ENCODE data around the gene CTNNA2. TPM values are rescaled to one million over a fixed set of nuclear protein-coding genes. Genes with fewer than 3 reads are reported as not detected.

CTNNA2 gene
- total RNA-seq, 1 donor from 2014 or later: 0.37 TPM

DNA sequence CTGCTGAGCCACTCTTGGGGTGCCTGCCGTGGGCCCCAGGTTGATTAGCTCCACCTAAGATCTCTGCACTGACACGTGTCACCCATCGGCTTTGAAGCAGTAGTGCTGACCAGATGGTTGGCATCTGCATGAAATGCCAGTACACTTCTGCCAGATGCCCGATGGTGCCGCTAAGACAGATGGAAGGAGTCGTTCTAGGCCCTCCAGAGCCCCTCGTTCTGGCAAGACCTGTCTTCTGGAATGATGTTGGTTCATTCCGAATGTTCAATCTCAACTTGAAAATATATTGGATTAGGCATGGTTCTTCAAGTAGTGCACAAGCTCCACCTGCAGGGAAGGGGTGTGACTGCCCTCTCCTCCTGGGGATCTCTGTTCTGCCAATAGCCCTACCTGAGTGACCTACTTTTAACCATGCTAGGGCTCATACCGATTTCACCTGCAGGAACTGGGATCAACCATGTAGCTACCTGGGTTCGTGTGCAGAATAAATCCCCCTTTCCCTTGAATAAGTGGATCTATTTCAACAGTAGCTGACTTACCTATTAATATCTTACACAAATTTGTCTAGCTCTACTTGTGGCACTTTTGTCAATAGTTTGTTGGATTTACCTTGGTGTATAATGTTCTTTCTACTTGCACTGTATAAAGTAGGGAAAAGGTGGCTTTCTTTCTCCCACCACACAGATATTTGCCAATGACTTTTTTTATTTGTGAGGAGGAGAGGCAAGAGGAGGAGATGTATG lies 342.6 kb downstream of the CTNNA2 start:
- no peak for DNase-seq (ENCODE audit: low spot score)

- no peak for DNase-seq (ENCODE audit: low spot score)
Measured at GRCh38 chr2:79857888-79858287, 345.0 kb downstream of the CTNNA2 start.

DNA sequence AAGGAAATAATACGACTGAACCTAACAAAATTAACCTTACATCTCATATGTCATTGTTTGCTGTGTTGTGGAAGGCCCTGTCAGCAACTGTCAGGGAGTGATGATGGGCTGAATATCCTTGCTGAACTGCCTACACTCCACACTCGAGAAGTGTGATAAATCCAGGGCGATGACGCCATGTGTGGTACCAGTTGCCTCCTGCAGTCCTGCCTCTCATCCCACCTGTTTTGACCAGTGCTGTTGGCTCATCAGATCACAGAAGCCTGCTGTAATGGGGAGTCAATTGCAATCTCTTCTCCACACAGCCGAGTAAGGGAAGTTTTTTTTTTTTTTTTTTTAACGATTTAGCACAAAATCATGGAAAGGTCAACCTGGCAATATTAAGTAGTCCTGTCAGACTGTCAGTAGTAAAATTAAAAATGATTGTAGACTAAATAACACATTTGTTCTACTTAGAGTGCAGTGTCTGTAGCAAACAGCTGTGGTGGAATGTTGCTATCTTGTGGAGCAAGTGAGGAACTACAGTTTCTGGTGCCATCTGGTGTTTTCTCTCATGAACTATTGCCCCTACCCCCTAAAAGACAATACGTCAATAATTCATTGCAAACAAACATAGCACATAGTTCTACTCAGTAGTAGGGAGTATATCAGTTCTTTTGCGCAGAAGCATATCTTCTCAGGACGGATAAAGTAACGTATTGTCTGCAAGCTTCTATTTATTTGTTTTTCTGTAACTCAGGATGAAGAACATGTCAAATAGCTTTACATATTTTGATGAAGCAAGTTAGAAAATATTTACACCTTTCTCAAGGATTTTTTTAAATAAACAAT lies 347.6 kb downstream of the CTNNA2 start:
- DNase-seq (ENCODE audit: low spot score): no peak

GRCh38 chr2:79861059-79861374 lies 348.2 kb downstream of the CTNNA2 start:
- no peak for DNase-seq (ENCODE audit: low spot score)

- DNase-seq (ENCODE audit: low spot score): no peak
Measured at GRCh38 chr2:79862756-79863155, 349.9 kb downstream of the CTNNA2 start.

GRCh38 chr2:79872656-79873055 lies 359.8 kb downstream of the CTNNA2 start:
- DNase-seq (ENCODE audit: low spot score): no peak

DNA sequence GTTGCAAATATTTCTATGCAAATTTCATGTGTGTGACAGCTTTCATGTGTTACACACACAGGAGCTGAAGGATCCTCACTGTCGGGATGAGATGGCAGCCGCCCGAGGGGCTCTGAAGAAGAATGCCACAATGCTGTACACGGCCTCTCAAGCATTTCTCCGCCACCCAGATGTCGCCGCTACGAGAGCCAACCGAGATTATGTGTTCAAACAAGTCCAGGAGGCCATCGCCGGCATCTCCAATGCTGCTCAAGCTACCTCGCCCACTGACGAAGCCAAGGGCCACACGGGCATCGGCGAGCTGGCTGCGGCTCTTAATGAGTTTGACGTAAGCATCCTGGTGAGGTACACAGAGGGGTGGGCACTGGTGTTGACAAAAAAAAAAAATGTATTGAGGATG lies 361.2 kb downstream of the CTNNA2 start:
- no peak for DNase-seq (ENCODE audit: low spot score)

DNA sequence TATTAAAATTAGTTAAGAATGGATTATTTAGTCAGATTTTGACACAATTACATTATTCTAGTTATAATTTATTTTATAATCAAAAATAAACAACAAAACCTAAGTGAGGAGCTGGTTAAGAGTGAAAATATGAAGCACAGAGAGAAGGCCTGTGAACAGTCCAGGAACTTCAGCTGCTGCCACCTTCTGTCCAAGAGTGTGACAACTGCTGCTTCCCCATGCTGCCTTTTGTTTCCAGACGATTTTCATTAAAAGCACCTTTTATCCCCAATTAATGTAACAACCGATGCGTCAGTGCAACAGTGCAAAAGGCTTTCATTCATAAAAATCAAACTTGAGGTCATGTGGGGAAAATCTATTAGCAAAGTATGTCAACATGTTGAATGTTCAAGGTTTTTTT lies 363.6 kb downstream of the CTNNA2 start:
- no peak for DNase-seq (ENCODE audit: low spot score)

DNA sequence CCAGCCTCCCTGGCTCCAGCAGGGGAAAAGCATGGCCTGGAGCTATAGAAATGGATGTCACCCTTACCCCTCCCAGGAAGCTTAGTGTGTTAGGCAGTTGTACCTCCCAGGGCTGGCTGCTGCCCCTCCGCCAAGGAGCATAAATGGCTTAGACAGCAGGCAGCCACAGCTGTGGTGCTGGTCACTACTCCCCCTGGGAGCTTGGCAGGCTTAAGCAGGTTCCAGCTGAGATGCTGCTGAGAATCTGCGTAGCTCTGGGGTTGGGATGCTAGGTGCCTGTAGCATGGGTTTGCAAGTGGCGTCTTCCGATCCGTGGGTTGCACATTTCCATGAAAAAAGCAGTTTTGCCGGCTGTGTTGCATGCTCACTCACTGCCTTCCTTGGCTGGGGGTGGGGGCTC lies 369.7 kb downstream of the CTNNA2 start:
- no peak for DNase-seq (ENCODE audit: low spot score)

GRCh38 chr2:79887747-79888374 lies 375.0 kb downstream of the CTNNA2 start:
- peak; percentile 32 for DNase-seq (ENCODE audit: low spot score)

GRCh38 chr2:79892123-79892522 lies 379.3 kb downstream of the CTNNA2 start:
- DNase-seq (ENCODE audit: low spot score): no peak

DNA sequence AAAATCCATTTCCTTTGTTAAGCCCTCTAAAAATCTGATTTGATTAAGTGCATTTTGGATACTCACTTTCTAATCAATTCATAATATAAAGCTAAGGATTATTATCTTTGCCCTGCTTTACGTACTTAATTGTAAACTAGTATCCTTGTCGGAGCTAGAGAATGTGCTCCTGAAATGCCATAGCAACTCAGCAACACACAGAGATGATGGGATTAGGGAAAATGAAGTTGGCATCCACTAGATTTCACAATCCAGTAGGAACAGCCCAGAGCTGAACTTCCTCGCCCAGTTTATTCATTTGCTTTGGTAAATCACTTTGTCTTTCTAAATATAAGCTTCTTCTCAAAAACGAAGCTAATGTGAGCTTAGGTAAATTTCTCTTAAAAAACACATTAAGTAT lies 386.3 kb downstream of the CTNNA2 start:
- DNase-seq (ENCODE audit: low spot score): no peak

DNA sequence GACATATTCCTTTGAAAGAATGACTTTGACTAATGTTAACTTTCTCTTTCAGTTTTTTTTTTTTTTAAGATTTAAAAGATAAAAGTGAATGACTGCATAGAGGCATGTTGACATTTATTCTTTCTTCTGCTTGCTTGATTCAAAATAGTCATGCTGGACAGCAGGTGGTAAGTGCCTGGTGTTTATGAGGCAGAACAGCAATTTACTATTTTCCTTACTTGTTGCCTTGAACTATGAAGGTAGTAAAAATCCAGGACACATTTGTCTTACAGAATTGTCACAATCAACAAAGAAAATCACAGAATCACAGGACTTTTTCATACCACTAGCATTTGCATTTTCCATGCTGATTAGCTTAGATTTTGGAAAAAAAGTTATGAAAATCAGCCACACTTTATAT lies 388.3 kb downstream of the CTNNA2 start:
- no peak for DNase-seq (ENCODE audit: low spot score)

GRCh38 chr2:79903222-79904000 lies 390.6 kb downstream of the CTNNA2 start:
- no peak for DNase-seq (ENCODE audit: low spot score)

DNA sequence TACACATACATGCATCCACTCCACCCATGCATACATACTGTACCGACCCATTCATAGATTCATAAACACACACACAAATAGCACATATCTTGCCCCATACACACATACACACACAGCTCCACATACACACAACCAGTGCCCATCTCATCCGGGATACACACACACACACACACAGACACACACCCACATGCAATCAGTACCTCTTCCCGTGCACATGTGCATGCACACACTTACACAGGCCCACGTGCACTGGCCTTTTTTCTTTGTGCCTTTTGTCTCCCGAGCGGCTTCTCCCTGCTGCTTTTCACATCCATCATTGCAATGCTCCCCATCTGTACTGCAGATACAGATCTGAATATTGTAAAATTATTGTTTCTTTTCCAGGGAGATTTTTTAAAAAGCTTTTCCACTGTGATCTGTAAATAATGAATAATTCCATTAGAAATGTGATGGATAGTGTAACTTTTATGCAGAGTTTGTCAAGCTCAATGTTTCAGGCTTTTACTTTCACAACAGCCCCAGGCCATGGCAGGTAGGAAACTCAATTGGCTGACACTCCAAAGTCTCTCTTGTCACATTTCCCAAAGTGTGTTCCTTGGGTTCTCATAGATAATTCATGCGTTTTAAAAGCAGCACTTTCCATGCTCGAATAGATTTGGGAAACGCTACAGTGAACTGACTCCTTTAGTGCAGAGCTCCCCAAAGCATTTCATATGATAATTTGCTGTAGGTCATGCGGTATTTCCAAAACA lies 393.5 kb downstream of the CTNNA2 start:
- DNase-seq (ENCODE audit: low spot score): no peak

DNA sequence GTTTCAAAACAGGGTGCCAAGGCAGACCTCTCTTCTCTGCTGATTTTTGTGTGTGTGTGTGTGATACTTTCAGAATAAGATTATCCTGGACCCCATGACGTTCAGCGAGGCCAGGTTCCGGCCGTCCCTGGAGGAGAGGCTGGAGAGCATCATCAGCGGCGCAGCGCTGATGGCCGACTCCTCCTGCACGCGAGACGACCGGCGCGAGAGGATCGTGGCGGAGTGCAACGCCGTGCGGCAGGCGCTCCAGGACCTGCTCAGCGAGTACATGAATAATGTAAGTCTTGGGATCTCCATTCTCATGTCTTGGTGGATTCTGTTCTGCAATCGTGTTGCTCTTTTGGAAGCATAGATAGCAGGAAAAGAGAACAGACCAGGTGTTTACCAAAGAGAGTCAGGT lies 396.7 kb downstream of the CTNNA2 start:
- DNase-seq (ENCODE audit: low spot score): no peak

DNA sequence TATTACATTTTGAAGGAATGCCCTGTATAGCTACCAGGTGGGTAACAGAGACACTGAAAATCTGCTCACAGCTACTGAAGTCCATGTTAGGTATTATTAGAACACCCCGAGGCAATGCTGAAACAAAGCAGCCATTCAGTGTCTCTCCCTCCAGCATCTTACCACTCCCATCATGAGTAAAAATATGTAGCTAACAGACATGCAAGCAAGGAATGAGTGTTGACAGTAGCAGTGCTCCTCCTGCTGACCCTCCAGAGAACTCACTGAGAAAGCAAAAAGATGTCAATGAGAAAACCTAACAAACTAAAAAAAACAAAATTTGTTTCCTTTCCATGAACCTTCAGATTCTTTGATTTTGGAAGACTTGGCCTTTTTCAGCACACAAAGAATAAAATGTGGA lies 397.8 kb downstream of the CTNNA2 start:
- DNase-seq (ENCODE audit: low spot score): no peak

DNA sequence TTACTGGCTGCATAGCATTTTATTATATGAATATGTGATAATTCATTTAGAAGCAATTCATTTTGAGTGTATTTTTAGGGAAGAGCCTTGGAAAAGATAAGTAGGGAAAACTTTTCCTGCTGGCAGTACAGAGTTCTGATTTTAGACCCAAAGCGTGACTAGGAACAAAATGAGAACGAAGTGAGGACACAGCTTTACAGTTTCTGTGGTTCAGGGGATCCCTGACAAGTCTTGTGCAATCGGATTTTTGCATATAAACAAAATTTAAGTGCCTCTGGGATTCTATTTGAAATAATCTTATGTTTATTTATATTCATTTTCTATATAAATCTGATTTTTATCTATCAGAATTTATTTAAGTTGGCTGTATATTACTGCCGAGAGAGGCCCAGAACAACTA lies 402.6 kb downstream of the CTNNA2 start:
- DNase-seq (ENCODE audit: low spot score): no peak

- no peak for DNase-seq (ENCODE audit: low spot score)
Measured at GRCh38 chr2:79916285-79916684, 403.4 kb downstream of the CTNNA2 start.

DNA sequence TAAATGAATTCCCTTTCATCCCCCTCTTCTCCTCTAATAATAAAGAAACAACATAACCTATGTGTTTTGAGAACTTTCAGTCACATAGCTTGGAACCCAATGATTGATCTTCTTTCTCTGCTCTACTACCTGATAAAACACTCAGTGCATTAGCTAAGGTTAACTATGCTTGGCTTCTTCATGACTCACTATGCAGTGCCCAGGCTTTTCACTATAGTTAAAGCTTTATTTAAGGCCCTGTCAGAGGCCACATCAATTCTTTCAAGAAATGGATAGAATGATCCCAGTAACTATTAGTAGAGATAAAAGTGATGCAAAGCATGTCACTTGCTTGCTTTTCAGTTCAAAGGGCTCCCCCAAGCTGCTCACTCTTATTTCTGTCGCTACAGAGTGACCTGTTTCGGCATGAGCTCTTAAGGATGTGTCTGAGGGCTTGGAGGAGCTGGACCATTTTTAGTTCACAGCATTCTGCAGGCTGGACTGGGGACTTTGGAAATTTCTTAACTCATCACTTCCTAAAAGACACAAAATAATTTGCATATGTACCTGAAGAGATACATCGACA lies 407.7 kb downstream of the CTNNA2 start:
- no peak for DNase-seq (ENCODE audit: low spot score)

DNA sequence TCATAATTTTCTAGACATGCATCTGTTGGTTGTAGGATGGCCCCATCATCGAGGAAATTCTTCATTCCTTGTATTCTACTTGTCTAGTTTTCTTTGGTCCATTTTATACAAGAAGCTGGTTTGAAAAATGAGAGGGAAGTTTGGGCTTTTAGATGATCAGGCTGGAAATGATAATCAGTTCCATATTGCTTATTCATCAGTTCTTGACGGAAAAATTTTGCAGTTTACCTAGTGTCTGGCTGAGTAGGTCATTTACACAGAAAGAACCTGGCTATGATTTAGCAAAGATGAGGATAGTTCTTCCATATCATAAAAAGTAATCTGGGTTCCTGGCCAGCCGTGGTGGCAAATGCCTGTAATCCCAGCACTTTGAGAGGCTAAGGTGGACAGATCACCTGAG lies 416.8 kb downstream of the CTNNA2 start:
- no peak for DNase-seq (ENCODE audit: low spot score)

All from mucosa of gallbladder (tissue), 1 donor.